ENCODE data around the gene MYH9.

MYH9 gene

GRCh38 chr22:36386351-36386899 lies 1.3 kb downstream of the MYH9 start:
- peak; percentile 55 for DNase-seq (ENCODE audit: low read depth, low spot score)

GRCh38 chr22:36385491-36386350 lies 2.0 kb downstream of the MYH9 start:
- peak; percentile 87 for DNase-seq (ENCODE audit: low read depth, low spot score)

- DNase-seq (ENCODE audit: low read depth, low spot score) = peak; percentile 65
Observed at GRCh38 chr22:36384766-36385481, 2.8 kb downstream of the MYH9 start.

- DNase-seq (ENCODE audit: low read depth, low spot score) = no peak
Observed at GRCh38 chr22:36383110-36383581, 4.6 kb downstream of the MYH9 start.

GRCh38 chr22:36381513-36382128 lies 6.1 kb downstream of the MYH9 start:
- DNase-seq (ENCODE audit: low read depth, low spot score) = no peak

- peak; percentile 51 for DNase-seq (ENCODE audit: low read depth, low spot score)
Observed at GRCh38 chr22:36379593-36380361, 8.0 kb downstream of the MYH9 start.

- no peak for DNase-seq (ENCODE audit: low read depth, low spot score)
Observed at GRCh38 chr22:36378869-36379217, 8.9 kb downstream of the MYH9 start.

GRCh38 chr22:36378080-36378868 lies 9.5 kb downstream of the MYH9 start:
- DNase-seq (ENCODE audit: low read depth, low spot score) = no peak

GRCh38 chr22:36377022-36377631 lies 10.6 kb downstream of the MYH9 start:
- DNase-seq (ENCODE audit: low read depth, low spot score) = no peak

GRCh38 chr22:36376265-36376664 lies 11.5 kb downstream of the MYH9 start:
- no peak for DNase-seq (ENCODE audit: low read depth, low spot score)

GRCh38 chr22:36375071-36375980 lies 12.4 kb downstream of the MYH9 start:
- peak; percentile 43 for DNase-seq (ENCODE audit: low read depth, low spot score)

GRCh38 chr22:36374603-36375024 lies 13.2 kb downstream of the MYH9 start:
- DNase-seq (ENCODE audit: low read depth, low spot score) = peak; percentile 34

- DNase-seq (ENCODE audit: low read depth, low spot score) = peak; percentile 85
Observed at GRCh38 chr22:36373258-36373579, 14.5 kb downstream of the MYH9 start.

- no peak for DNase-seq (ENCODE audit: low read depth, low spot score)
Observed at GRCh38 chr22:36371920-36372319, 15.8 kb downstream of the MYH9 start.

- peak; percentile 57 for DNase-seq (ENCODE audit: low read depth, low spot score)
Observed at GRCh38 chr22:36369922-36370791, 17.6 kb downstream of the MYH9 start.

GRCh38 chr22:36369004-36369921 lies 18.5 kb downstream of the MYH9 start:
- peak; percentile 56 for DNase-seq (ENCODE audit: low read depth, low spot score)

GRCh38 chr22:36368359-36368983 lies 19.3 kb downstream of the MYH9 start:
- peak; percentile 98 for DNase-seq (ENCODE audit: low read depth, low spot score)

Measured in ELF-1 (cell line).